HG03558 (cell line): ENCODE results near the gene GREM1.

Experiments
- ATAC-seq: cut with Tn5 transposase; IDR thresholded peaks from one replicate; pipeline ENCODE4 v1.9.1; 2021; ENCODE audit warnings: moderate number of reproducible peaks; ENCODE audit not compliant: unreplicated experiment; ENCODE audit errors: extremely low read depth

Gene GREM1

DNA sequence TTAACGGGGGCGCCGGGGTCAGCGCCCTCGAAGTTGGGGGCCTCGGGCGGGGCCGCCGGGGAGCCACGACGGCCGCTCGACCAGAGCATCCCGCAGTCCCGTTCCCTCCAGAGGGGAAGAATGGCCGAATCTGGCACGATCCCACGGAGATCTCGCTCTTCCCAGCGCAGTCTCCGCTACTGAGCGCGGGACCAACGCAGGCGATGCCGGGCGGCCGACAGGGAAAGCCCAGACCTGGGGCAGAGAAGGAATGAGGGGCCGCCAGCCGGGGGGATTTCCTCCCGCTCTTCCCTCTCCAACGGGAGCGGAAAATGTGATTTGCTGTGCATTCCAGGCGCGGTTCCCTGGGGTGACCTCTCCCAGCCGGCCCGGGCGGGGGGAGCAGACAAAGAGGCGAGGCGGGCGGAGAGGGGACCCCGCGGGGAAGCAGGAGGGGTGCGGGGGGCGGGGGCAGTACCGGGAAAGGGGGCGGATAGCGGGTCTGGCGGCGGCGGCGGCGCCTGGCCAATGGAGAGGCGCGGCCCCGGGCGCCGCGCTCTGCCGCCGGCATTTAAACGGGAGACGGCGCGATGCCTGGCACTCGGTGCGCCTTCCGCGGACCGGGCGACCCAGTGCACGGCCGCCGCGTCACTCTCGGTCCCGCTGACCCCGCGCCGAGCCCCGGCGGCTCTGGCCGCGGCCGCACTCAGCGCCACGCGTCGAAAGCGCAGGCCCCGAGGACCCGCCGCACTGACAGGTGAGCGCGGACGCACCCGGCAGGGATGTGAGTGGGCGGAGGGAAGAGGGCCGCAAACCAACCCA lies at the start of gene GREM1:
Gene GREM1, plus strand, starts transcription at position 579 of the 801 bp plus-strand sequence. CDS start 12,687 bp downstream, outside the sequence.
- ATAC-seq, result no peak

- ATAC-seq, result no peak
Observed at GRCh38 chr15:32668942-32669341, 48.9 kb upstream of the GREM1 start.

GRCh38 chr15:32669896-32670611 lies 47.8 kb upstream of the GREM1 start:
- ATAC-seq, result no peak

DNA sequence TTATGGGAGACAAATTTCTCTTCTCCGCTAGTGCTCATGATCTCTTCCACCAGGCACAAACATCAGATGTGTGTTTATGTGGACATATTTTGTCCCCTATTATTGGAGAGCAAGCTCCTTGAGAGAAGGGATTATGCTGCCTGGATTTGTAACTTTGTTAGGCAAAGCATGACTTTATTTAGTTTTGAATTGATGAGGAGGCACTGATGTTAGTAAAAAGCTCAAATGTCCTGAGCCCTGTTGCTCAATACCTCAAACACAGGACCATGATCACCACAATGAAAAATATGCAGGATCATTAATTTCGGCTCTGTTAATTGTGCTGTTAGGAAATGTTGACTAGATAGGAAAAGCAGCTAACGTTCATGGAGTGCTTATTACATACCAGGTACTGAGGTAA lies 47.2 kb upstream of the GREM1 start:
- no peak for ATAC-seq

- ATAC-seq, result no peak
Observed at GRCh38 chr15:32671339-32672325, 46.2 kb upstream of the GREM1 start.

DNA sequence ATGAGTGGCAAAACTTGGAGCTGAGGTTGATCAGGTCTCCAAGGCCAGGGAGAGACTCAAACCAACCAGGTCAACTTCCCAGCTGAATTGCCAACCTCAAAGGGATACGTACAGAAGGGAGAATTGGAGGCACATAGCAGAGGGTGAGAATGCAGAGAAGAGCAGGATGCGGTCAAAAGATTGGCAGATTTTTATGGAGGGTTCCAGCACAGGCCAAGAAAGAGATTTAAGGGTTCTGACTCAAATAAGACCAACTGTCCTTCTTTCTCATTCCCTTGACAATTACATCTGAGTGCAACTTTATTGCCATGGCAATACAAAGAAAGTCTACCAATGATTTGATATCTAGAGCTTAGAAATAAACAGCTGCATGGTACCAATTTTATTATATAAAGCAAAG lies 43.1 kb upstream of the GREM1 start:
- no peak for ATAC-seq

GRCh38 chr15:32675466-32675865 lies 42.3 kb upstream of the GREM1 start:
- no peak for ATAC-seq

GRCh38 chr15:32676169-32676568 lies 41.6 kb upstream of the GREM1 start:
- ATAC-seq, result no peak

- ATAC-seq, result no peak
Observed at GRCh38 chr15:32677238-32677750, 40.5 kb upstream of the GREM1 start.

GRCh38 chr15:32679298-32679690 lies 38.5 kb upstream of the GREM1 start:
- ATAC-seq, result no peak

- no peak for ATAC-seq
Observed at GRCh38 chr15:32682569-32682968, 35.2 kb upstream of the GREM1 start.

DNA sequence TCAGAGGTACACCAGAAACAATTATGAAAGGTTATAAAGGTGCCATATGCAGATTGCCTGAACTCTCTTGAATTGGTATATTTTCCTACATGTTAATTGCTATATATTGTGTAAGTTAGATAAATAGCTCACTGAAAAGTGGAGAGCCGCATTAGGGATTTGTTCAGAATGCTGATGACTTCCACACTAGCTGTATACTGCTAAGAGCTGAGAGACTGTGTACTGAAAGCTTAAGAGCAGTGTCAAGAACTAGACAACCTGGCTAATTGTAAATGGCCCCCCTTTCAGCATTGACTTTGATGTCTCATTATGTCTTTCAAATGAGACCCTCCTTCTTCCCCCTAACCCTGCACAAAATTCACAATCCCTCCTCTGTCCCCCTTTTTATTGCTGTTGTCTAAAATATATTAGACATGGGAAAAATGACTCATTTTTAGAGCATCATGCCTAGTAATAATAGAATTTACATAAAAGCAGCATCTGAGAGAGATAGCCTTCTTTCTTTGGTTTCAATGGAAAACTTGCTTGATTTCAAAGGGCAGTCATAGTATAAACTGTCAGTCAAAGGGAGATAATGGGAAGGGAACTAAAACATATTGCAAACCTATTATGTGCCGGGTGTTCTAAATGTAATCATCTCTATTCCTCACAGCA lies 34.7 kb upstream of the GREM1 start:
- ATAC-seq, result no peak

- no peak for ATAC-seq
Observed at GRCh38 chr15:32683906-32684584, 33.8 kb upstream of the GREM1 start.

DNA sequence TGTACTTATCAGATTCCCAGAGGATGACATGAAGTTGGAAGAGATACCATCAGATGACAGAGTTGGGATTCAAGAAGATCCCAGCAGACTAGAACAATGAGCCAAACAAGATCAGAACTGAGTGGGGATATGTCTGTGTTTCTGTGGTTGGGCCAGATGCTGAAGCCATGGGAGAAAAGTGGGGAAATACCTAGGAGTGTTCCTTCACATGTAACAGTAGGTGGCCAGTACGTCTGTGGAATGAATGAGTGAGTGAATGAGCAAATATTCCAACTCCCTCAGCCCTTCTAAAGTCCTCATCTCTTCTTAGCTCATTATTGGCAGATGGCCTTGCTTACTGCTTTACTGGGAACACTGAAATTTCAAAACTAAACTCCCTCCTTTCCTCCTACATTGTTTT lies 32.2 kb upstream of the GREM1 start:
- ATAC-seq, result no peak

DNA sequence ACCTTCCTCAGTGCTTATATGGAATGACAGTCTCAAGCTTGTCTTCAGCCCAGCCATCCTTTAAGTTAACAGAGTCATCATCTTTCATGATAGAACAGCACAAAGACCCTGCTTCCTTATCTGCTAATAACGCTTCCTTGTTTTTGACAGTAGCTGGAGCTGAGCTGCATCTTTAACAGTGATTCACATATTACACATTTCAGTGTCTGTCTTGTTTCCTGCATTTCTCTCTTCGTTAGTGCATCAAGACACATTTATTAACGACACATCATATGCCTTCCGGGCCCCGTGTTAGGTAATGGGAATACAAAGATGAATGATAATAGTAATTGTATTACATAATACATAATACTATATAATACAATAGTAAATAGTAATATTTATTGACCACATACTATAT lies 30.2 kb upstream of the GREM1 start:
- no peak for ATAC-seq

- no peak for ATAC-seq
Observed at GRCh38 chr15:32688151-32688639, 29.6 kb upstream of the GREM1 start.

- no peak for ATAC-seq
Observed at GRCh38 chr15:32690941-32691688, 26.7 kb upstream of the GREM1 start.

DNA sequence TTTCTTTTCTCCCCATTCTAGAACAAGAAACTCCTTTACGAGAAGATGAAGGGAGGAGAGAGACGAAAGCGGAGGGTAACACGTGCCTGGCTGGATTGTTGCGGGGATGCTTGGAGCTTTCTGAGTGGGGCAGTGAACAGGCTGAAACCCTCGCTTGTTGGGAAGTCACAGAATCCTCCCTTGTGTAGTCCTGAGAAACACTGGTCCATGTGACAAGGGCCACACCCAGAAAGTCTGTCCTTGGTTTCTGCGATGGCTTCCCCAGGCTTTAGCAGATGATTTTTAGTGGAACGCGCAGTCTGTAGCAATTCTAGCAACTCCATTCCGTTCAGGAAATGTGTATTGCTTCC lies 26.1 kb upstream of the GREM1 start:
- no peak for ATAC-seq

- no peak for ATAC-seq
Observed at GRCh38 chr15:32692286-32692685, 25.5 kb upstream of the GREM1 start.
